Keratinocyte (primary cell): ENCODE results near the gene MSI2.

Experiments used
- EZH2 ChIP-seq: IDR thresholded peaks from one replicate; pipeline ENCODE4 v1.6.1; 2012; ENCODE audit warnings: inconsistent platforms, mild to moderate bottlenecking, low read length, moderate library complexity
- TF ChIP-seq, protein P1 (sequence below), 3 experiments: IDR thresholded peaks in 1 of 3; conservative IDR thresholded peaks in 1 of 3; optimal IDR thresholded peaks in 1 of 3; 2 replicates in 2 of 3; 3 replicates in 1 of 3; pipeline versions ENCODE3 to v1.5.1; 2011; ENCODE audit warnings: low read length in 3 of 3, mild to moderate bottlenecking in 3 of 3, moderate library complexity in 2 of 3, control low read depth in 1 of 3, inconsistent platforms in 1 of 3; ENCODE audit not compliant: insufficient read depth in 2 of 3; ENCODE audit errors: extremely low read depth in 1 of 3

- TF ChIP-seq, protein P1, sequence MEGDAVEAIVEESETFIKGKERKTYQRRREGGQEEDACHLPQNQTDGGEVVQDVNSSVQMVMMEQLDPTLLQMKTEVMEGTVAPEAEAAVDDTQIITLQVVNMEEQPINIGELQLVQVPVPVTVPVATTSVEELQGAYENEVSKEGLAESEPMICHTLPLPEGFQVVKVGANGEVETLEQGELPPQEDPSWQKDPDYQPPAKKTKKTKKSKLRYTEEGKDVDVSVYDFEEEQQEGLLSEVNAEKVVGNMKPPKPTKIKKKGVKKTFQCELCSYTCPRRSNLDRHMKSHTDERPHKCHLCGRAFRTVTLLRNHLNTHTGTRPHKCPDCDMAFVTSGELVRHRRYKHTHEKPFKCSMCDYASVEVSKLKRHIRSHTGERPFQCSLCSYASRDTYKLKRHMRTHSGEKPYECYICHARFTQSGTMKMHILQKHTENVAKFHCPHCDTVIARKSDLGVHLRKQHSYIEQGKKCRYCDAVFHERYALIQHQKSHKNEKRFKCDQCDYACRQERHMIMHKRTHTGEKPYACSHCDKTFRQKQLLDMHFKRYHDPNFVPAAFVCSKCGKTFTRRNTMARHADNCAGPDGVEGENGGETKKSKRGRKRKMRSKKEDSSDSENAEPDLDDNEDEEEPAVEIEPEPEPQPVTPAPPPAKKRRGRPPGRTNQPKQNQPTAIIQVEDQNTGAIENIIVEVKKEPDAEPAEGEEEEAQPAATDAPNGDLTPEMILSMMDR (optimal IDR thresholded peaks at IDR 0.05 in 1 of 3, IDR thresholded peaks at IDR 0.05 in 1 of 3, conservative IDR thresholded peaks at IDR 0.05 in 1 of 3; ENCODE audit: extremely low read depth in 1 of 3, insufficient read depth in 2 of 3, low read length in 3 of 3): no peak
- no peak for TF ChIP-seq EZH2
Observed at GRCh38 chr17:57279432-57279831, 23.1 kb downstream of the MSI2 start.
